ENCODE results near the gene HDAC9.

Gene HDAC9

GRCh38 chr7:18798088-18798906 lies 302.7 kb downstream of the HDAC9 start:
- DNase-seq, result no peak

- DNase-seq, result no peak
These were observed 304.4 kb downstream of the HDAC9 start for GRCh38 chr7:18799899-18800298.

GRCh38 chr7:18803923-18804322 lies 308.4 kb downstream of the HDAC9 start:
- no peak for DNase-seq

GRCh38 chr7:18806177-18806576 lies 310.6 kb downstream of the HDAC9 start:
- DNase-seq, result no peak

- no peak for DNase-seq
These were observed 312.5 kb downstream of the HDAC9 start for GRCh38 chr7:18808026-18808425.

GRCh38 chr7:18815261-18815960 lies 319.9 kb downstream of the HDAC9 start:
- no peak for DNase-seq

- DNase-seq, result no peak
These were observed 325.4 kb downstream of the HDAC9 start for GRCh38 chr7:18820981-18821380.

- no peak for DNase-seq
These were observed 326.0 kb downstream of the HDAC9 start for GRCh38 chr7:18821554-18821953.

- no peak for DNase-seq
These were observed 328.6 kb downstream of the HDAC9 start for GRCh38 chr7:18824157-18824556.

GRCh38 chr7:18828260-18828993 lies 332.9 kb downstream of the HDAC9 start:
- no peak for DNase-seq

- DNase-seq, result no peak
These were observed 333.7 kb downstream of the HDAC9 start for GRCh38 chr7:18828994-18829857.

GRCh38 chr7:18829858-18830285 lies 334.3 kb downstream of the HDAC9 start:
- no peak for DNase-seq

- DNase-seq, result no peak
These were observed 335.9 kb downstream of the HDAC9 start for GRCh38 chr7:18831419-18831818.

GRCh38 chr7:18831943-18832342 lies 336.4 kb downstream of the HDAC9 start:
- DNase-seq, result no peak

- no peak for DNase-seq
These were observed 339.0 kb downstream of the HDAC9 start for GRCh38 chr7:18834577-18834976.

- no peak for DNase-seq
These were observed 339.6 kb downstream of the HDAC9 start for GRCh38 chr7:18835001-18835690.

- DNase-seq, result no peak
These were observed 348.4 kb downstream of the HDAC9 start for GRCh38 chr7:18843979-18844378.

- no peak for DNase-seq
These were observed 349.2 kb downstream of the HDAC9 start for GRCh38 chr7:18844735-18845134.

GRCh38 chr7:18845700-18846099 lies 350.2 kb downstream of the HDAC9 start:
- DNase-seq, result no peak

- DNase-seq, result no peak
These were observed 351.2 kb downstream of the HDAC9 start for GRCh38 chr7:18846765-18847215.

GRCh38 chr7:18849130-18849529 lies 353.6 kb downstream of the HDAC9 start:
- DNase-seq, result no peak

- DNase-seq, result no peak
These were observed 360.2 kb downstream of the HDAC9 start for GRCh38 chr7:18855796-18856195.

Measured in NCI-H345 (cell line).